Right lobe of liver (tissue), 4 donors: ENCODE results near the gene FAM120AOS.

Source experiments
- POLR2A ChIP-seq: fragments of 450-650 bp; IDR thresholded peaks from one replicate; pipeline ENCODE4 v1.6.1; 2017; ENCODE audit warnings: antibody characterized with exemption, mild to moderate bottlenecking
- TF ChIP-seq, protein P1 (sequence below), 4 donors: fragments of 200-600 bp in 3 of 4; fragments of 450-650 bp in 1 of 4; IDR thresholded peaks; one replicate each; pipeline versions ENCODE4 v1.5.1 to v1.8.0; 2016 to 2022; ENCODE audit warnings: antibody characterized with exemption in 4 of 4, mild to moderate bottlenecking in 2 of 4
- donor health status: DM: no; HTN: no; CAD: no.
- donor health status: DM: no; HTN: no; CAD: no.
- donor health status: DM: no; HTN: yes; CAD: no.

DNA sequence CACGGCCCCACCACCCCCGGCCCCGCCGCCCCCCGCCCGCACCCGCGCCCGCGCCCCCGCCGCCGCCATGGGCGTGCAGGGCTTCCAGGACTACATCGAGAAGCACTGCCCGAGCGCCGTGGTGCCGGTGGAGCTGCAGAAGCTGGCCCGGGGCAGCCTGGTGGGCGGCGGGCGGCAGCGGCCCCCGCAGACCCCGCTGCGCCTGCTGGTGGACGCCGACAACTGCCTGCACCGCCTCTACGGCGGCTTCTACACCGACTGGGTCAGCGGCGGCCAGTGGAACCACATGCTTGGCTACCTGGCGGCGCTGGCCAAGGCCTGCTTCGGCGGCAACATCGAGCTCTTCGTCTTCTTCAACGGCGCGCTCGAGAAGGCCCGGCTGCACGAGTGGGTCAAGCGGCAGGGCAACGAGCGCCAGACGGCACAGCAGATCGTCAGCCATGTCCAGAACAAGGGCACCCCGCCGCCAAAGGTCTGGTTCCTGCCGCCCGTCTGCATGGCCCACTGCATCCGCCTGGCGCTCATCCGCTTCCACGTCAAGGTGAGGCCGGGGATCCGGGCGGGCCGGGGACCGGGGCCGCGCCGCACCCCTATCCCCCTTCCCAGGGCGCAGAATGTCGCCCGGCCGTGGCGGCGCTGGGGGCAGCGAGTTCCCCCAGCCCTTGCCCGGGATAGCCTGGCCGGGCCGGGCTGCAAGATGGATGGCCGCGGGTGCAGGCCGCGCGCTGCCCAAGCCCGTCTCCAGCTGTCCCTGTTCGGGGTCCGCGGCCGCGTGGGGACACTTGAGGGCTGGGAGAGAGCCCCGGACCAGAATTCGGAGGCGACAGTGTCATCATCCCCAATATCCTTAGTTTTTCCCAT lies 1.3 kb downstream of the FAM120AOS start:
- TF ChIP-seq, protein P1, sequence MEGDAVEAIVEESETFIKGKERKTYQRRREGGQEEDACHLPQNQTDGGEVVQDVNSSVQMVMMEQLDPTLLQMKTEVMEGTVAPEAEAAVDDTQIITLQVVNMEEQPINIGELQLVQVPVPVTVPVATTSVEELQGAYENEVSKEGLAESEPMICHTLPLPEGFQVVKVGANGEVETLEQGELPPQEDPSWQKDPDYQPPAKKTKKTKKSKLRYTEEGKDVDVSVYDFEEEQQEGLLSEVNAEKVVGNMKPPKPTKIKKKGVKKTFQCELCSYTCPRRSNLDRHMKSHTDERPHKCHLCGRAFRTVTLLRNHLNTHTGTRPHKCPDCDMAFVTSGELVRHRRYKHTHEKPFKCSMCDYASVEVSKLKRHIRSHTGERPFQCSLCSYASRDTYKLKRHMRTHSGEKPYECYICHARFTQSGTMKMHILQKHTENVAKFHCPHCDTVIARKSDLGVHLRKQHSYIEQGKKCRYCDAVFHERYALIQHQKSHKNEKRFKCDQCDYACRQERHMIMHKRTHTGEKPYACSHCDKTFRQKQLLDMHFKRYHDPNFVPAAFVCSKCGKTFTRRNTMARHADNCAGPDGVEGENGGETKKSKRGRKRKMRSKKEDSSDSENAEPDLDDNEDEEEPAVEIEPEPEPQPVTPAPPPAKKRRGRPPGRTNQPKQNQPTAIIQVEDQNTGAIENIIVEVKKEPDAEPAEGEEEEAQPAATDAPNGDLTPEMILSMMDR (IDR thresholded peaks at IDR 0.05): peak in 1 of 4 donors; percentile 39
- no peak for TF ChIP-seq POLR2A
